Diencephalon (tissue), 1 donor: Measurements from ENCODE around the gene HLA-DPA1. TPM values are rescaled to one million over a fixed set of nuclear protein-coding genes. Genes with fewer than 3 reads are reported as not detected.

ENCODE experiments used
- total RNA-seq: library from RNA; depleted of rRNA; stranded (reverse); fragments of >200 nt; gene quantifications from one replicate; pipeline ENCODE4 v1.2.3, GENCODE V29; 2014

HLA-DPA1 gene
- 2.1 TPM for total RNA-seq

DNA sequence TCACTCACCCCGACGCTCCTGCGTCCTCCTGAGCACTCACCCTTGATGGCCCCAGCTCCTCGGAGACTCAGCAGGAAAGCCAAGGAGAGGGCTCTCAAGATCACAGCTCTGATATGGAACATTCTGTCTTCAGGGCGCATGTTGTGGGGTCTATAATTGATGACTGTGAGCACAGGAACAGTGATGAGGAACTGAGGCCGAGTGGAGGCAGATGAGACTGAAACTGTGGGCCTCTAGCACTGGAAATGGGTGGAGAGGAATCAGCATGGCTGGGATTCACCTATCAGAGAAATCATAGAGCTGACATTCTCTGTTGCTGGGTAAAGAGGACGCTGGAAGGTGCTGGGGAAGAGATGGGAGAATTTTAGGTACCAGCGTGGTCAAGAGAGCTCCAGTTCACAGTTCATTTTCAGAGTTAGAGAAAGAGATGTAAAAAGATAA lies at the start of gene HLA-DPA1:
Gene HLA-DPA1 (minus strand): TSS at position 219 of the 441 bp plus-strand sequence.

DNA sequence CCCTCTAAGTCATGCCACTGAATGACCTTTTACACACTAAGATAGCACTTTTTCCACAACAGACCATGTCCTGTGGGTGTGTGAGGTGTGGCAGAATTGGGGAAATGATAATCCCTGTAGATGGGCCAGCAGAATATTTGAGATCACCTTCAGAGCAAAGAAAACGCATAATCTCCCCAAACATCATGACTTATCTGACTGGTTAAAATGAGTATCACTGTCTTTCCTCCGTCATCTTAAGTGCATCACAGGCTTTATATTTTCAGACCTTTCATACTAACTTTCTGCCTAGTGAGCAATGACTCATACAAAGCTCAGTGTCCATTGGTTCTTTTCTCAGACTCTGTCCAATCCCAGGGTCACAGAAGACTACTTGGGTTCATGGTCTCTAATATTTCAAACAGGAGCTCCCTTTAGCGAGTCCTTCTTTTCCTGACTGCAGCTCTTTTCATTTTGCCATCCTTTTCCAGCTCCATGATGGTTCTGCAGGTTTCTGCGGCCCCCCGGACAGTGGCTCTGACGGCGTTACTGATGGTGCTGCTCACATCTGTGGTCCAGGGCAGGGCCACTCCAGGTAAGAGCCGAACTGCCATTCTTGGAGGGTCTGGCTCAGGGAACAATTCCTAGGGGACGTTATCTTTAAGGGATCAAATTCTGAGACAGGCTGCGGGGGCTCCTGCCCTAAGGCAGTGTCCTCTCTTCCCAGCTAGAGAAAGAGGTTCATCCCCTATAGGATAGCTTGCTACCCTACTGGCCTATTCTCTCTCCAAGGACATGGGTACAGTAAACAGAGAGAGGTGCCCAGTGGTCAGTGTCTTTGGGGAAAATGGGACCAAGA lies 2.3 kb upstream of the HLA-DPA1 start, which contains the start of gene HLA-DPB1:
Gene HLA-DPB1 (plus strand): TSS at position 423 of the 838 bp plus-strand sequence. CDS start 52 bp downstream, at position 475.

Other genes with a start within 250 kb of the HLA-DPA1 start
- 6.5 TPM for gene TAP2, start 234.9 kb downstream of the HLA-DPA1 start, total RNA-seq
- gene PSMB8, start 229.6 kb downstream of the HLA-DPA1 start, total RNA-seq: 5.8 TPM
- 8.3 TPM for gene TAP1, start 219.9 kb downstream of the HLA-DPA1 start, total RNA-seq
- 3.2 TPM for gene PSMB9, start 219.5 kb downstream of the HLA-DPA1 start, total RNA-seq
- gene HLA-DMB, start 132.6 kb downstream of the HLA-DPA1 start, total RNA-seq: 2.3 TPM
- 0.46 TPM for gene HLA-DMA, start 120.6 kb downstream of the HLA-DPA1 start, total RNA-seq
- gene BRD2, start 105.1 kb downstream of the HLA-DPA1 start, total RNA-seq: 87.0 TPM
- gene HLA-DOA, start 64.1 kb downstream of the HLA-DPA1 start, total RNA-seq: 1.2 TPM
- gene HLA-DPB1, start 2.3 kb upstream of the HLA-DPA1 start, total RNA-seq: 8.3 TPM
- gene COL11A2, start 118.8 kb upstream of the HLA-DPA1 start, total RNA-seq: 2.3 TPM
- 27.0 TPM for gene RXRB, start 127.0 kb upstream of the HLA-DPA1 start, total RNA-seq
- gene SLC39A7, start 127.2 kb upstream of the HLA-DPA1 start, total RNA-seq: 53.1 TPM
- 2.5 TPM for gene HSD17B8, start 131.0 kb upstream of the HLA-DPA1 start, total RNA-seq
- 24.2 TPM for gene RING1, start 134.9 kb upstream of the HLA-DPA1 start, total RNA-seq
- gene VPS52, start 198.2 kb upstream of the HLA-DPA1 start, total RNA-seq: 34.8 TPM
- gene RPS18, start 198.4 kb upstream of the HLA-DPA1 start, total RNA-seq: 2,657 TPM
- 7.8 TPM for gene B3GALT4, start 203.5 kb upstream of the HLA-DPA1 start, total RNA-seq
- gene WDR46, start 215.6 kb upstream of the HLA-DPA1 start, total RNA-seq: 35.3 TPM
- 36.7 TPM for gene PFDN6, start 216.0 kb upstream of the HLA-DPA1 start, total RNA-seq
- gene RGL2, start 225.3 kb upstream of the HLA-DPA1 start, total RNA-seq: 34.4 TPM
- 41.5 TPM for gene TAPBP, start 240.4 kb upstream of the HLA-DPA1 start, total RNA-seq
- gene ZBTB22, start 244.1 kb upstream of the HLA-DPA1 start, total RNA-seq: 25.6 TPM
- gene DAXX, start 249.3 kb upstream of the HLA-DPA1 start, total RNA-seq: 22.4 TPM